AG08396 (cell line): ENCODE results near the gene SPINK2.

Source experiments
- DNase-seq: peaks from one replicate; pipeline ENCODE4 v3.0.0; 2012; ENCODE audit warnings: low spot score, mixed read lengths

SPINK2 gene

DNA sequence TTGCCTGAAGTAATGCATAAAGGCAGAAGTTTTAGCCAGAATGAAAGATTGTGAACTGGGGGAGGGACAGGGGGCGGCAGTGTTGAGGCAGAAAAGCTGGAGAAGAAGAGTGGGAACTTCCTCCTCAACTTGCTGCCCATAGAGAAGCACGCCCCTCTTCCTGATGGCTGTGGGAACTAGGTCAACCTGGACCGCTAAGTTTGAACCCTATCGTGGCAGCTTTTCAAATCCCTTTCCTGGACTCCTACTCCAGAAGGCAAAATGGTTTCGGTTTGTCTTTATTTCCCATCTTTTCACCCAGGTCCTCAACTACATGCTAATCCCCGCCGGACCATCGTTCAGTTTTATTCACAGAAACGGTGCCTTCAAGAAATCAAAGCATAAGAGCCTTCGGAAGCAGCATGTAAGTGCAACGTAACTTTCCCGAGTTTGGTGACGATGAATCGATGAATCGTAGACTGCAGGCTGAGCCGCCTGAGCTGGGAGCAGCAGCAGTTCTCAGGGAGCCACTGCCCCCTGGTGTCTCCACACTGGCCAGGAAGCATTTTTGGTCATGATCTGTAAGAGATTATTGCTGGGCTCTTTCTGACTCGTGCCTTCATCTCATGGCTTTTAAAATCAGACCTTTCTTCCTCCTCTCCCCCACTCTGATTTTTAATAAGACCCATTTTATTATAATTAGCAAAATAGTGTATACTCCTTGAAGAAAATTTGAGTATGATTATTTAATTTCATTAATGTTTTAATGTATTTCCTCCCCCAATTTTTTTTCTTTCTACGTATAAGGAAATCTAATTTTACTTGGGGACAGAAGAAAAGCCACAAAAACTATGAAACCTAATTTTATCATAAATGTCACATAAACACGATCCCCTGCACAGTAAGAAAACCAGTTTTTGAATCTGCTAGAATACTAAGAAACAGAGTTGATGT is 21.4 kb downstream of the SPINK2 start:
- DNase-seq, result peak; percentile 82

DNA sequence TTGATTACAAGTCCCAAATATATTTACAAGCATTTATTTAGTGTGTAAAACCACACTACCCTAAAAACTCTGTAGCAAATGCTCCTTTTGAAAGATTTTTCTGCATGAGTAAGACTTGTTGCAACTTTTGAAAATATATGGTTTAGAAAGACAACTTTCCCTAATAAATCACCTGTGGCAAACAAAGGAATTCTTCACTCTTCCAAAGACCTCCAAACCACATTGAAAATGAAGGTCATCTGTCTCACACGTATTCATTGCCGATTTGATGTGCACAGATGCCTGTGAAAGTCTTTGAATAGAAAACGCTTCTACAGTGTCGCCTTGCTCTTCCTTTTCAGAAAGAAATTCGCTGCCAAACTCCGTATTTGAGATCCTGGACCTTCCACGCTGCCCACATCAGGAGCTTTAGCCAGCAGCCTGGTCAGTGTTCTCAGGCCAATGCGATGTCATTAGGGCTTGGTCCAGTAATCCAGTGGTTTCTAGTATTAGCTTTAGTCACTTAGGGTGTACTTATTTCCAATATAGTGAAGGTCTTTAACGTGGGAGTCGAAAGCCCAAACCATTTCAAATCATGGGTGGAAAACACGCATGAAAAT is 22.2 kb downstream of the SPINK2 start:
- DNase-seq, result no peak

DNA sequence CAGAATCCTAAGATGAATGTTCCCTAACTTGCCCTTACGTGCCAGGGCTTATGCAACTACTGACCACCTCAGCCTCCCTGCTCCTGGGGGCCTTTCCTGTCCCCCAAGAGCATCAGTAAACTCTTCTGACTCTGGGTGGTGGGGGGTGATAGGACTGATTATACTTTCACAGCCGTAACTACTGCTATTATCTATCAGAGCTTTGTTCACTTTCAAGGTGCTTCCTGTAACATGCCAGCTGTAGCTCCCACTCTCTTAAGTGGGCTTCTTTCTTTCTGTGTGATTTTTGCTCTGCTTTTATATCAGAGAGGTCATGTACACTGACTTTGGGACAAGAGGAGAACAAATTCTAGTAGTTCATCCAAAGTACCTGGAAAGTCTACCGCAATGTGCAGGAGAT is 25.3 kb downstream of the SPINK2 start:
- no peak for DNase-seq

DNA sequence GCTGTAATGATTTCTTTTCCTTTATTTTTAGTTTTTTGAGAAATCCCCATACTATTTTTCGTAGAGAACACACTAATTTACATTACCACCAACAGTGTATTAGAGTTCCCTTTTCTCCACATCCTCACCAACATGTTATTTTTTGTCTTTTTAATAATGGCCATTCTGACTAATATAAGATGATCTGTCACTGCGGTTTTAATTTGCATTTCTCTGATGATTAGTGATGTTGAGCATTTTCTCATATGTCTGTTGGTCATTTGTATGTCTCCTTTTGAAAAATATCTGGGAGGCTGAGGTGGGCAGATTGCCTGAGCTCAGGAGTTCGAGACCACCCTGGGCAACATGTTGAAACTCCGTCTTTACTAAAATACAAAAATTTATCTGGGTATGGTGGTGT is 30.2 kb downstream of the SPINK2 start:
- DNase-seq, result no peak

DNA sequence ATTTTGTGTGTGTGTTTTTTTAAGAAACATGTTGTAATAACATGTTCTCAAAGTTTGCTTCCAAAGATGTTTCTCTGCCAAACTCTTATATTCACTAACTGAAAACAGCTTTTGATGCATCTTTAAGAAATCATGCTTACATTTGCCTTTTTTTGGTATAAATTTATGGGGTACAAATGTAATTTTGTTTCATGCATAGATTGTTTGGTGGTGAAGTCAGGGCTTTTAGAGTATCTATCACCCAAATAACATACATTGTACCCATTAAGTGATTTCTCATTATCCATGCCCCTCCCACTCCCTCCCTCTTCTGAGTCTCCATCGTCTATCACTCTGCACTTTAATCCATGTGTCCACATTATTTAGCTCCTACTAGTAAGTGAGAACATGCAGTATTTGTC is 30.8 kb downstream of the SPINK2 start:
- no peak for DNase-seq

DNA sequence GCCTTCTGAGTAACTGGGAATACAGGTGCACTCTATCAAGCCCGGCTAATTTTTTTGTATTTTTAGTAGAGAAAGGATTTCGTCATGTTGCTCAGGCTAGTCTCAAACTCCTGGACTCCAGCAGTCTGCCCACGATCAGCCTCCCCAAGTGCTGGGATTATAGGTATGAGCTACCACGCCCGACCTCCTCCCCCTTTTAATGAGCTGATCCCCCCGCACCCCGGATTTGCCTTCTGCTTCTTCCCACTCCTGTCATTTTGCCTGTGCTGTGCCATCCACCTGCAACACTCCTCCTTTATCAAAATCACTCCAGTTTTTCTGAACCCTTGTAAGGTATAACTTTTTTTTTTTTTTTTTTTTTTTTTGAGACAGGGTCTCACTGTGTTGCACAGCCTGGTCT is 33.4 kb downstream of the SPINK2 start:
- DNase-seq, result no peak

DNA sequence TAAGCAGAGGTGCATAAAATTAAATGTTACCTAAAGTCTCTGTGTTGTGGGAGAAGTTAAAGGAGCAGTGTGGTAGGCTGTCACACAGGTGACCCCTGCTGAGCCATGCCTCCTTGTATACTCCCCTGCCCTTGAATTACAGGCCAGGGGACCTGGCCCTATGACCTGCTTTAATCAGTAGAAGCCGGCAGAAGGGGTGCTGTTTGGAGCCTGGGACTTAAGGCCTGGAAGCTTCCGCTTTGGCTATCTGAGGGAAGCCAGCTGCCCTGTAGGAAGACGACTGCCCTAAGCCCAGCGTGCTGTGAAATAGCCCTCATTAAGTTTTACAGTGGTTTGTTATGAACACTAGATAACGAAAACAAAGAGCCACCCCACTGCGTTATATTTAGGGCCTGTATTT is 34.1 kb downstream of the SPINK2 start:
- DNase-seq, result no peak

DNA sequence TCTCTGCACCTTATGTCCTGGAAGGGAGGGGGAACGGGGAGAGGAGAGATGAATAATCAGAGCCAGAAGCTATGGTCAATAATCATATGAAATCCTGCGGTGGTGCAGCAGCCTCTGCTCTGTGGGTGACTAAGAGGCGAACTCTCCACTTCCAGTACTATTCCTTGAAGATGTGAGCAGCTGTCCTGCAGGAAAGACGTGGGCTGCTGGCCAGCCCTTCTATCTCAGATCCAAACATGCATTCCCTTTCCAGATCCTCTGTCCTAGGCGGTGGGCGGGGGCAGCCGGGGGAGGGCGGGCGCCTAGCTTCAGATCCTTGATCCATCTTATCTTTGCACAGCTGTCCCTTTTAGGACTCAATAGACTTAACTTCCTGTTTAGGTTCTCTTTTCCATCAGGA is 34.5 kb downstream of the SPINK2 start:
- peak; percentile 60 for DNase-seq

DNA sequence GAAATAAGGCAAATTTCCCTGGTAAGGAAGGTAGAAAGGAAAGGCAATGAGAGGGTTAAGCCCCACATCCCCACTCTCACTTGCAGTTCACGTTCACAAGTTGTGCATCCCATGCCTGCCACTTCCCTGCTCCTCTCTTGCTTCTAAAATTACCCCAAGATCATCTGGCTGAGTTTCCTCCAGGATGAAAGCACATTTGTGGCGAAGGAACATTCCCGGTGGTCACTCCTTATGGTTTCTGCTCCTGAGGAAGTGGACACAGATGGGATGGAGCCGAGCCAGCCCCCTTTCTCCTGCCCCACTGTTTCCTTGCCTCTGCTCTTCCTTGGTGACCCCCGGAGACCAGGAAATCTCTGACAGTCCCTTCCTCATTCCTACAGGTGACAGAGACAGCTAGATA is 37.5 kb downstream of the SPINK2 start:
- no peak for DNase-seq

DNA sequence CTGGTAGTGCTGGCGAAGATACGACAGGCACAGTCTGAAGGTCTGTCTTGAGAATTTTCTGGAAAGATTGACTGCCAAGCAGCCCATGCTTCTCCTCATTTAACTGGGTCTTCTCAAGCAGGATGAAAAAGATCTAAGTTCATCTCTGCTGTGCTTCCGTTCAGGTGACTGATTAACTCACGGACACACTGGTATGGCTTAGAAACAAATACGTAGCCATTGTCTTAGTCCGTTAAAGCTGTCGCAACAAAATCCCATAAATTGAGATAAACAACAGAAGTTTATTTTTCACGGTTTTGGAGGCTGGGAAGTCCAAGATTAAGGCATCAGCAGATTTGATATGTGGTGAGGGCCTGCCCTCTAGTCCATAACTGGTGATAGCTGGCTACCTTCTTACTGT is 39.5 kb downstream of the SPINK2 start:
- no peak for DNase-seq

DNA sequence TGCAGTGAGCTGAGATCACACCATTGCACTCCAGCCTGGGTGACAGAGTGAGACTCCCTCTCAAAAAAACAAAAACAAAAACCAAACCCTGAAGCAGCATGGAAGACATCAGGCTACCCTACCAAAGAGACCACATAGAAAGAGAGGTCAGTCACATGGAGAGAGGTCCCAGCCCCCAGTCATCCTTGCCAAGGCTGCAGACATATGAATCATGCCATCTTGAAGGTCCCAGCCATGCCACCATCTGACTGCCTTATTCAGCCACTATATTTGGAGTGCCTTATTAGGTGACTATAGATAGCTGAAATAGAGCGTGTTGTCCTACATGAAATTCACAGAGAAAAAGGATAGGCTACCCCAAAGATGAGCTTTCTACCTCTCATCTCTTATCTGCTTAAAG is 48.2 kb downstream of the SPINK2 start:
- no peak for DNase-seq

DNA sequence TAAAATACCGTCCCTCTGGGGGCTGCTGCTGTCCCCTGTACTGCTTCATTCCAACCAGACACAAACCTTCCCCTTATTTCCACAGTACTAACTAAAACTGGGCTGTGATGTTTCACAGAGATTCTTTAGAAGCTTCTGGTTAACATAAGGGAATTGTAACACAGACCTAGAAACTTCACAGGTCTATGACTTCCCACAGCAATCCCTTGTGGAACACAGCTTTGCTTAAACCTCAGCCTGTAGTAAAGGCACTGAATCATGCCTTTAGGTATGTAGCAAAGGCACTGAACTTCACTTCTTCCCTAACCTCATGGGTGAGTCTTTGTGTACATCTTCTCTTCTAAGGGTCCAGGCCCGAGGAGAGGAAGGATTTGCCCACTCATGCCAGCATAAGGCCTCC is 49.4 kb downstream of the SPINK2 start:
- DNase-seq, result no peak

DNA sequence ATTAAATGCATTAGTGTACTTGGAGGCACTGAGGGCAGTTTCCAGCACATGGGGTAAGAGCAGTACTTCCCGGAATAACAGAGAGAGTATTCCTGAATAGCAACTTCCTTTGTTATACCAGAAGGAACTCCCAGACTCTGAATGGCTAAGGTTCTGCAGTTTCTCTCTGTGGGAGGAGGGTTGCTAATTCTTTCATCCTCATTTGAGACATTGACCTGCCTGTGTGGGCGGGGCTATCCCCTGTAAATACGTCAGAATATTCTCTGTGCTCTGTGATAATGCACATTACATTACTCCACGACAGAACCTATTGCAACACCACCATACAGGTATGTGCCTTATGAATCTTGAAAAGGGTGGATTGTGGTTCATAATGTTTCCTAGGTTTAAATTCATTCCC is 52.7 kb downstream of the SPINK2 start:
- no peak for DNase-seq

DNA sequence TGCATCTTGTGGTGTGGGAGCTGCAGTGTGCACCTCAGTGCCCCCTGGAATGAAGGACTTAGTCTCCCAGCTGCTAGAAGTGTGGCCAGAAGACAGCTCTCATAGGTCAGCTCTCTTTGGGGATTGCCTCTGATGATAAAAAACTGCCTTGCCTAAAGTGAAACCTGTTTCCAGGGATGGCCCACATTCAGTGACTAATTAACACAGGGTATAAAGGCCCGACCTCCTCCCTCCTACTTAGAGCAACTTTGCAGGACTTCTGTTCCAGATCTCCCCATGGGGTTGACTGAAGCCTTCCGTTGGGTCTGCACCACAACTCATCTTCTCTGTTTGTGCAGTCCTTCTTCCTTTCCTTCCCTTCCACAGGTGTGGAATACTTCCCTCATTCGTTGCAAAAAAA is 53.2 kb downstream of the SPINK2 start:
- no peak for DNase-seq

DNA sequence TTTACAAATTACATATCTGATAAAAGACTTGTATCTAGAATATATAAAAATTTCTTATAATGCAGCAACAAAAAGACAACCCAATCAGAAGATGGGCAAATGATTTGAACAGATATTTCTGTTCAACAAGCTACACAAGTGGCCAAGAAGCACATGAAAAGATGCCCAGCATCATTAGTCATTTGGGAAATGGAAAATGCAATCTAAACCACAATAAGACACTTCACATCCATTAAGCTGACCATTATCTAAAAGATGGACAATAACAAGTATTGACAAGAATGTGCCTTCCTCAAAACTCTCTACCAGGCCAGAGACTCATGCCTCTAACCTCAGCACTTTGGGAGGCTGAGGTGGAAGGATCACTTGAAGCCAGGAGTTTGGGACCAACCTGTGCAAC is 53.9 kb downstream of the SPINK2 start:
- DNase-seq, result no peak

DNA sequence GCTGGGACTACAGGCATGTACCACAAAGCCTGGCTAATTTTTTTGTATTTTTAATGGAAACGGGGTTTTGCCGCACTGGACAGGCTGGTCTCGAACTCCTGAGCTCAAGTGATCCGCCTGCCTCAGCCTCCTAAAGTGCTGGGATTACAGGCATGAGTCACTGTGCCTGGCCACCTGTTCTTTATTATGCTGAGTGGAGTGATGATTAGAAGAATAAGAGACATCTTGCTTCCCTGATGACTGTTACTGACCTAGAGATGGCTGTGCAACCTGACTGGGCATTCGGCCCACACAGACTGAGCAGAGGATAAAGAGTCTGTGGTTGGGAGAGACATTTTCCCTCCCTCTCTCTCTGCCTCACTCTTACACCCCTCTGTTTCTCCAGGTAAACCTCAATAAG is 56.7 kb downstream of the SPINK2 start:
- no peak for DNase-seq

DNA sequence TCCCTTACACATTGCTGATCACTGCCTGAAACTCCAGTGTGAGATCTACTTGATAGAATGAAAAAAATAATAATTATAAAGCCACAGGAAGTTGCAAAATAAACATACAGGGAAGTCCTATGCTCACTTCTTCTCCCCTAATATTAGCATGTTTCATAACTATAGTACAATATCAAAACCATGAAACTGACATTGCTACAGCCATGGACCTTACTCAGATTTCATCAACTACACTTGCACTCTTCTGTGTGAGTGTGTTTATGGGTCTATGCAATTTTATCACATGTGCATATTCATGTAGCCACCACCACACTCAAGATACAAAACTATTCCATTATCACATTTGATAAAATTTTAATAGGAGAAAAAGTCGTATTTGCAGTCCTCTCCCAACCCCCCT is 57.3 kb downstream of the SPINK2 start:
- DNase-seq, result no peak

DNA sequence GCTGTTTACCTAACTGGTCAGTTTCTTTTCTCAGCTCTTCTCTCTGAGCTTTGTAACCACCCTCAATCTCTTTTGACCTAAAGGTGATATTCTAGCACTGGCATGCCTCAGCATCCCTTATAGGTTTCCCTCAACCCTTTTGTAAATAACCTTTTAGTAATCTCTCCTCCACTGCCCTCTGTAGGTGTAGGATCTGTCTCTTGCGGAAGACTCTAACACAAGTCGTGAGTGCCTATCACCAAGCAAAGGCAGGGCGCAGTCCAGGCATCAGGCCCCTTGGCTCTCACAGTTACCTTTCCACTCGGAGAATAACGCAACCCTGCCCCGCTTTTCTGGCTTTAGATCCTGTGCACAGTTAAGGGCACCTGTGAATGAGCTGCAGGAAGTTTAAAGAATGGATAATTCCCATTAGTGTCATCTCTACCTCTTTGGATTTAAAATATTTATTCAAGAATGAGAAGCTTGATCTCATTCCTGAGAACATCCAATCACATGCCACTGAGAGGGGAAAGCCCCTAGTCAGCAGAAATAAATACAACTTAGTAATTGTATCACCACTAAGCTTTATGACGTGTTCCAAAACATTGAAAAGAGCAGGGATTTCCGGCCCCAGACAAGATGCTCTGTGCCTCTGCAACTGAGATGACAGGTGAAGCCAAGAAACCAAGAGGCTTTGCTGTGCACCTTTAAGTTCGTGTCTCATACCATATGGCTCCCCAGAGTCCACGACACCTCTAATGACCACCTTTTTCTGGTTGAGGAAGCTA is 58.8 kb downstream of the SPINK2 start:
- no peak for DNase-seq

DNA sequence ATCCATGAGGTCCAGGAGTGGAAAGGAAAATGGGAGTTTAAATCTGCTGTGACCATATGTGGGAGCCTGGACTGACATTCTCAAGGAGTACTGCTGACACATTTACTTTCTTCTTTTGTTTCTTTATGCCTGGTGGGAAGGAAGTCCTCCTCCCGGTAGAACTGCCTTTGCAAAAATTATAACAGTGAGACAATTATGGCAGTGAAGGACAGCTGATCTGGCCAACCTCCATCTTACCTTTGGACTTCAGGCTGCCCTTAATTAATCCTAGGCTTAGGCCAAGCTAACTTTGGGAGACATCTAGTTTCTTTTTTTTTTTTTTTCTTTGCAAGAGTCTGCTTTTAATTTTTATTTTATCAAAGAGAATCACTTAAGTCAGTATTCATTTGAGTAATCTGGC is 61.3 kb downstream of the SPINK2 start:
- DNase-seq, result no peak
